SU-DHL-6 (cell line): ENCODE results near the gene NEFH.

Experiments used
- EZH2phosphoT487 ChIP-seq: fragments of 200-600 bp; sonication (generic), shearing (Covaris generic); conservative IDR thresholded peaks from 2 replicates; pipeline ENCODE4 v1.6.1; 2018; ENCODE audit warnings: mild to moderate bottlenecking, antibody characterized with exemption, low read length, moderate library complexity, mixed read lengths
- TF ChIP-seq, protein P1 (sequence below): fragments of 200-600 bp; sonication (generic); IDR thresholded peaks from one replicate; pipeline ENCODE4 v1.5.1; 2017; ENCODE audit warnings: antibody characterized with exemption, mild to moderate bottlenecking, low read length, moderate library complexity; ENCODE audit not compliant: insufficient read depth, poor library complexity, severe bottlenecking

GRCh38 chr22:29454276-29454675 lies 25.7 kb upstream of the NEFH start:
- TF ChIP-seq, protein P1, sequence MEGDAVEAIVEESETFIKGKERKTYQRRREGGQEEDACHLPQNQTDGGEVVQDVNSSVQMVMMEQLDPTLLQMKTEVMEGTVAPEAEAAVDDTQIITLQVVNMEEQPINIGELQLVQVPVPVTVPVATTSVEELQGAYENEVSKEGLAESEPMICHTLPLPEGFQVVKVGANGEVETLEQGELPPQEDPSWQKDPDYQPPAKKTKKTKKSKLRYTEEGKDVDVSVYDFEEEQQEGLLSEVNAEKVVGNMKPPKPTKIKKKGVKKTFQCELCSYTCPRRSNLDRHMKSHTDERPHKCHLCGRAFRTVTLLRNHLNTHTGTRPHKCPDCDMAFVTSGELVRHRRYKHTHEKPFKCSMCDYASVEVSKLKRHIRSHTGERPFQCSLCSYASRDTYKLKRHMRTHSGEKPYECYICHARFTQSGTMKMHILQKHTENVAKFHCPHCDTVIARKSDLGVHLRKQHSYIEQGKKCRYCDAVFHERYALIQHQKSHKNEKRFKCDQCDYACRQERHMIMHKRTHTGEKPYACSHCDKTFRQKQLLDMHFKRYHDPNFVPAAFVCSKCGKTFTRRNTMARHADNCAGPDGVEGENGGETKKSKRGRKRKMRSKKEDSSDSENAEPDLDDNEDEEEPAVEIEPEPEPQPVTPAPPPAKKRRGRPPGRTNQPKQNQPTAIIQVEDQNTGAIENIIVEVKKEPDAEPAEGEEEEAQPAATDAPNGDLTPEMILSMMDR: no peak
- no peak for TF ChIP-seq EZH2phosphoT487
